Superior temporal gyrus (tissue), 1 donor: ENCODE data around the gene DFFB.
"Not testable (repeated sequence)": the region's sequence is repeated elsewhere in the genome, so short reads cannot be mapped to it uniquely, and the experiment has no call there.

ENCODE experiments used
- DNase-seq: peaks from one replicate; pipeline ENCODE4 v3.0.0-alpha.2; 2016; ENCODE audit errors: extremely low spot score

Gene DFFB

DNA sequence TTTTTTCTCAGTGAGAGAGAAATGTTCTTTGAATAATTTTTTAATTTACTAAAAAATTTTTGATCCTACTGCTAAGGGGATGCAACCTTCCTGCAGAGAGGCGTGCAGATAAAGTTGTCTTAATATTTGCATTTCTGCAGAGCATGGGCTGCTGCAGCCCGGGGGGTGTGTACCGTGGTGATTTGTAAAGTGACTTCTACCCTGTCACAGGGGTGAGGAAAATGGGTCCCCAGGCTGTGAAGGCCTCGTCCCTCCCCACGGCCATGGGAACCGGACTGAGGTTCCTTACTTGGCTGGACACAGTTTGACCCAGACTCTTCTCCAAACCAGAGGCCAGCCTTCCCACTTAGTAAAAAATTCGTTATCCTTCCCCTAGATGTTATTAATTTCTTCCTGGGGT is 52.3 kb downstream of the DFFB start:
- DNase-seq = no peak

- no peak for DNase-seq
Observed at GRCh38 chr1:3910049-3910731, 52.9 kb downstream of the DFFB start.

- peak; percentile 76 for DNase-seq
Observed at GRCh38 chr1:3910857-3911845, 53.9 kb downstream of the DFFB start.

DNA sequence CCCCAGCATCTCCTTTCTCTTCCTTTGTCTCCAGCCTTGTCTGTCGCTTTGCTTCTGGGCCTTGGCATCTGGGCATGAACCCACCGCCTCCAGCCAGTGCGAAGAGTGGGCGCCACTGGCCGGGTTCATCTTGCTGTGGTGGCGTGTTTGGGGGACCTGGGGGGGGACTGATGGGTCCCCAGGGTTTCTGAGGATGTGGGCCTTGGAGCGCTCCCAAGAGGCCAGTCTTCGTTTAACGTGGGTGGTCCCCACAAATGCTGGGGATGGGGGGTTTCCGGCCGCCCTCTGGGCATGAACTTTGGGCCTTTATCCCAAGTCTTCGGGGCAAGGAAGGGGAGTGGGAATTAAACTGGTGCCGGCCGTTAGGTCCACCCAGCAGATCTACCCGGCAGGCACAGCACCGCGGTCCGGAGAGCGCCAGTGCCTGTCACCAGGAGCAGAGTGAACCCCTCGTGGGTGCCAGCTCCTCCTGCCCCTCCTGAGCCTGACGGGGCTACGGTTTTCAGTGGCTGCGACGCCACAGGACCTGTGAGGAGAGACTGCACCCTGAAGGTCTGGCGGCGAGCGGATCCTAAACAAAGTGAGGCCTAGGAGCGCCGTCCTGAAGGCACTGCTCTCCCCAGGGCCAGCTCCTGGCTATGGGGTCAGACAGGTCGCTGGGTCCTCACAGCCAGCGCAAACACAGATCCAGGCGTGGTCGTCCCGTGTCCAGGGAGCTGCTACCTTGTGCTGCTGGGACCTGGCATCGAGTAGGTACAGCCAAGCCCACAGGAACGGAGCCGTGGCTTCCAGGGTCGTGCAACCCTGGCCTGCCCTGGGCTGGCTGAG is 54.9 kb downstream of the DFFB start:
- DNase-seq = no peak

DNA sequence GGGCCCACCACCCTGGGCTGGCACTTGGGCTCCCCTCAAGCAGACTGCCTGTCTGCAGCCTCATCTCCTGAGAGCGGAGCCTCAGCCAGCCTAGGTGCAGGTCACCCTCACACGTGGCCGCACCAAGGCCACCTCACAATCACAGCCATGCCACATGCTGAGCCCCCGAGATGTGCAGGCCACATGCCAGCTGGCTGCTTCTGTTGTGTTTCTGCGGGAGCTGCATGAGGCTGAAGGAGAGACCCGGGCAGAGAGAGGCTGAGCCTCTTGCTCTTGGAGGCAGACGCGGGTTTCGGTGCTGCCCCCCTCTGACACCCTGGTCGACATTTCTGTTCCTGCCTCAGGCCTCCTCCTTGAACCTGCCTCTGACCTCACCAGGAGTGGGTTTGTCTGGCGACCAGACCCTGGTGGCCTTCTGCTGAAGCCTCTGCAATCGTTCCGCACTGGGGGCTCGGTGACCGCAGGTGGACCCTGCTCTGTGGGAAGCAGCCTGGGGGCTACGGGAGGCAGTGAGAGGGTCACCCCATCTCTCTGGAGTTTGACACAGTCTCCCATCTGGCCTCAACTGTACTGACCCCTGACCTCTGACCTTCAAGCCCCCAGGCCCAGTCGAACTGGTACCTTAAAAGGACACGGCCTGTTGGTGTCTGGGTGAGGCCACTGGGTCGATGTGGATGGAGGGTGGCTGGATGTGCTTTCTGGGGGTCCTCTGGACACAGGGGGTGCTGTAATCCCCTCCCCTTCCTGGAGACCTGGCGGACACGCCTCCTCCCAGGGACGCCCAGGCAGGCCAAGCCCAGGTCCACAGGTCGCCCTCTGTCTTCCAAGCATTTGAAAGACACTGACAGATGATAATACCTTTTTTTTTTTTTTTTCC is 55.8 kb downstream of the DFFB start:
- no peak for DNase-seq

DNA sequence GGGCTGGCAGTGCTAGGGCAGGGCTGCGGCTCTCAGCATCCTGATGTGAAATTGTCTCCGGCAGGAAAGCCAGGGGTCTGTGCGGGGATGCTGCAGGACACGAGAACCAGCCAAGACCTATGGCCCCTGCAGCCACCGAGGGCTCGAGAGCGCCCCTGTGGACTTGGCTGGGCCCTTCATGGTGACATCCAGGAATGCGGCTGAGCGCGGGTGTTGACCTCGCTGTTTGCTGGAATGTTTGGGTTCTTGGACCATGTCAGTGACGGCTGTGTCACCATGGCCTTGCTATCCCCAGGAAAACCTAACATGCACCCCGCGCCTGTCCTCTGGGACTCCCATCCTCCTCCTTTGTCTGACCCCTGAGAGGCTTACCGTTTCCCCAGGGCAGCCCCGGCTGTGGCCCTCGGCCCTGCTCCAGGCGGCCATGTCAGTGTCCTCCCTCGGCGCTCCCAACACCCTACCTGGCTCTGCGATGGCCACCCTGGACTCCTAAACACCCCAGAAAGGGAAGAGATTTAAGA is 57.1 kb downstream of the DFFB start:
- no peak for DNase-seq

DNA sequence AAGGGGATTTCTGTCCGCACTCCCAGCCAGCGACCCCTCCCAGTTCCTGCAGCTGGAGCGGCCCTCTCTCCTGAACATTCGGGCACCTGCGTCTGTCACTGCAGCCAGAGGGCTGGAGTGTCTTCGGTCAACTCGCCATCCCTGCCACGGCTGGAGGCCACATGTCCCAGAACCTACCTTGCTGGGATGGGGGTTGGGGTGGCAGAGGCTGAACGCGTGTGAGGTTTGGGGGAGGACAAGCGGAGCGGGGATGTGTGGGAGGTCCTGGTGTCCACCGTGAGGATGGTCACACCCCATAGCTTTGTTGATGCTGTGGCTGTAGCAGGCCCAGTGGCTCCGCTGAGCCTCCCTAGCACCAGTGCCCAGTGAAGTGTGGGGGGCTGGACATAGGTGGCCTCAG is 57.6 kb downstream of the DFFB start:
- no peak for DNase-seq

DNA sequence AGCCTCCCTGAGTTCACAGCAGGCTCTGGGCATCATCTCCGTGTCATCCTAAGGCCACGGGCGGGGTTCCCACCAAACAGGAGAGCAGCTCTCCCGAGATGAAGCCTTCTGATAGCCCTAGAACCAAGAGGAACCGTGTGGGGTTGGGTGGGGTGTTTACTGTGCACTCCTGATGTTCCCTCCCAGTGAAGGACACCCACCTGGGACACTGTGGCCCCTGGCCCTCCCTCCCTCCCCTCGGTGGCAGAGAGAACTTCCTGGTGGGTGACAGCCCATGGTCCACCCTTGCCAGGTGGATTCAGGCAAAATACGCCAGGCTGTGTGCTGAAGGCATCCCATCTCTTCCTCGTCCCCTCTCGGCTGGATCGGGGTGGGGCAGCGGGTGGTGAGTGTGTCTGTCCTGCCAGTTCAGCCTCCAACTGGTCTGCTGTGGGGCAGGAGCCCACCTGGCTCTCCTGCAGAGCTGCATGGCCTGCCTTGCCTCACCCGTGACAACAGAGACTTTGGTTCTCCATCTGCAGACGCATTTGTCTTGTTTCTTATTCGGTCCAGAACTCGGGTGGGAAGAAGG is 58.4 kb downstream of the DFFB start:
- no peak for DNase-seq

GRCh38 chr1:3917761-3918160 is 60.5 kb downstream of the DFFB start:
- DNase-seq = no peak

GRCh38 chr1:3918359-3918758 is 61.1 kb downstream of the DFFB start:
- DNase-seq = not testable (repeated sequence)

GRCh38 chr1:3918966-3919611 is 61.8 kb downstream of the DFFB start:
- no peak for DNase-seq

GRCh38 chr1:3919706-3920105 is 62.4 kb downstream of the DFFB start:
- no peak for DNase-seq

DNA sequence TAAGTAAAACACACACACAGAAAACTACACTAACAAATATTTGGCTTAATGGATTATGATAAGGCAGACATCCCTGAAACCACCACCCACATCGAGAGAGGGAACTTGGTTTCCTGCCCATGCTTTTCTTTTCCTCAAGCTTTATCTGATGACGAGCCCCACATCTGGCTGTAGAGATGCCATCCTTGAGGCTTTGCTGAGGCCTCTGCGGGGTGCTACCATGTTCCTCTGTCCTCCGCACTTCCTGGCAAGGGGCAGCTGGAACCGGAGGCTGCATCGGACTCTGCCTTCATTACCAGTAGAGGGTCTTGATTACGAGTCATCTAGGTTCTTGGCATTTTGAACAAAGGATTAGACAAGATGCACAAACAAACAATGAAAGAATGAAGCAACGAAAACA is 64.5 kb downstream of the DFFB start:
- DNase-seq = no peak

- no peak for DNase-seq
Observed at GRCh38 chr1:3922201-3922725, 65.0 kb downstream of the DFFB start.

- DNase-seq = no peak
Observed at GRCh38 chr1:3922851-3923250, 65.6 kb downstream of the DFFB start.

- no peak for DNase-seq
Observed at GRCh38 chr1:3923378-3924185, 66.3 kb downstream of the DFFB start.

- no peak for DNase-seq
Observed at GRCh38 chr1:3924186-3924824, 67.0 kb downstream of the DFFB start.

DNA sequence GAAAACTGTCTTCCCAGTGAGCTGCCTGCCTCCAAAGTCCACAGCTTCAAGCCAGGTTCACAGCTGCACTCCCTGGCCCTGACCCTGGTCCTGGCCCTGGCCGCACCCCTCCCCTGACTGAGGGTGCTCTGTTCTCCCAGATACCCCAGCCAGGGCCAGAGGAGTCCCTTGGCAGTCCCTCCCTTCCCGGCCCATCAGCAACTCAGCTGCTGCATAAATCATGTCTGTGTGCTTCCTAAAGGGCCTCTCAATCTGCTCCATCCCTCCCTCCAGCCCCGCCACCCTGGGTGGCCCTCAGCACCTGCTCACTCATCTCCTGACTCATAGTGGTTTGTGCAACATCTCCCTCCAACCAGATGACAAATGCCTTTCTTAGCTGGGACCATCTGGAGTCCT is 67.5 kb downstream of the DFFB start:
- no peak for DNase-seq
